Measurements from ENCODE around the gene RRAS2.

GRCh38 chr11:14240951-14241350, 118.0 kb downstream of the RRAS2 start:
- TF ChIP-seq CTCF (IDR thresholded peaks at IDR 0.05) (no peak), POLR2A (IDR thresholded peaks at IDR 0.05) (no peak)
